HCEC 1CT (cell line): ENCODE measurements around the gene C15orf61.

Experiments used
- DNase-seq: peaks from one replicate; pipeline ENCODE4 v3.0.0-alpha.2; 2017

Gene C15orf61

GRCh38 chr15:67521029-67521782 is at the start of gene C15orf61:
C15orf61 (plus strand) TSS chr15:67521131; CDS start chr15:67521249, 118 bp downstream.
- peak; percentile 66 for DNase-seq

GRCh38 chr15:67472957-67473356 is 48.0 kb upstream of the C15orf61 start:
- peak; percentile 2 for DNase-seq

DNA sequence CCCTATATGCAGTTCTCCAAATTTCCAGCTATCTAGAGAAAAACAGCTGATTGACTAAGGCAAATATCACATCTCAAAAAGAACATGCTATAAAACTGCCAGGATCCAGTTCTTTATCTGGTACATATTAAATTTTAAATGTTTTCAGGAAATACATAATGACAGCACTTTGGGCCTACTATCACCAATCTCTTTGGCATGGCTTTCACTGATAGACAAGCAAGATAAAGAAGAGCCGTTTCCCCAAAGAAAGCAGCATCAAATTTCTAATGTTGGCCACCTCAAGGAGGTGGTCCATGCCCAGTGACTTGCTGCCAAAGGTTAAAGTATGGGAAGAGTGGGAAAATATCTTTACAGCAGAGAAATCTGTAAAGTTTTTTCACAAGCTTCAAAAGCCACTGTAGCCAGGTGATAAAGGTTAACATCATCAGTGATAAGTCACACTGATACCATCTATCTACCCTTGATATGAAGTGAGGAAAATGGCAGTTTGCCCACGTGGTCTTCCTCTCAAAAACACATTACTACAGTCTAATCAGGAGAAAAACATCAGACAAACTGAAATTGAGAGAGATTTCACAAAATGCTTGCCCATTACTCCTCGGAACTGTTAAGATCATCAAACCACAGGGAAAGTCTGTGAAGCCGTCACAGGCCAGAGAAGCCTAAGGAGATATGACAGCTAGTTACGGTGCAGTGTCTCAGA is 46.4 kb upstream of the C15orf61 start:
- DNase-seq, result no peak

DNA sequence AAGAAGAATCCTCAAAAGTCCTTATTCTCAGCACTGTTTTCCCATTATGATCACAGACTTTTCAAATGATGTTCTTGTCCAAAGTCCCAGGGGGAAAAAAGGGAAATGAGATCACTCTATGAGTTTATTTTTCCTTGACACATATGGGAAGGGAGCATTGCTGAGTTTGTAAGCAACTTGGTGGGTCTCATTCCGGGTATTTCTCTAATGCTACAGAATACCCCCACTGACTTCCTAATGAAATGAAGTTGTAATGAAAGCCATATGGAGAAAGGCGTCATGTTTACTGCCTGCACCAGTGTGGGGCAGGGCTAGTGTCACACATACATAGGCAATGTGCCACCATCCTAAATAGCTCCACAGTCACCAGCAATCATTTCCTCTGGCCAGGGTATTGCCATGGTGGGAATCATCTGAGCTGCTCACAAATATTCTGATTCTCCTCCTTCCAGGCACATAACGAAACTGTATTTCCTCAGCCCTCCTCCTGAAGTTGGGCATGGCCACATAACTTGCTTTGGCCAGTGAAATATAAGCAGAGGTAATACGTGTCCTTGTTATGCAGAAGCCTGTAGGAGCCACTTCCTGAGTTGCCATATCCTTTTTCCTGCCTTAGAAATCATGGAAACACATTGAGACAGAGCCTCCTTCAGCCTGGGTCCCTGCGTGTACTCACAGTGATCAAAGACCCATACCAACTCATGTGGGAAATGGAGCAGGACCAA is 41.0 kb upstream of the C15orf61 start:
- DNase-seq, result no peak

- DNase-seq, result no peak
Measured at GRCh38 chr15:67480741-67481140, 40.2 kb upstream of the C15orf61 start.

DNA sequence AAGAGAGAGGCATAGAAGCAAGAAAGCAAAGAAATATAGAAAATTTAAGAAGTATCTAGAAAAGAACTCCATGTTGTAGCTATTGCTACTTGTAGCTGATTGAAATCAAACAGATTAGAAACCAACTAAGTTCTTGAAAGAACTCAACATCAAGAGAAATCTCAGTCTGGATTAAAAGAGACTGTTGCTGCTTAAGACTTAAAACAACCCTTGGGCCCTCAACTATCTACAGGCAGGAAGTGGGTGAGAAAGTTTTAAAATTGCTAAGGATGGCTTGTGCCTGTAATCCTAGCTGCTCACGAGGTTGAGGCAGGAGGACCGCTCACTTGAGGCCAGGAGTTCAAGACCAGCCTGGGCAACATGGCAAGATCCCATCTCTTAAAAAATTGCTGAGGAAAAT is 39.3 kb upstream of the C15orf61 start:
- no peak for DNase-seq

GRCh38 chr15:67495585-67495984 is 25.3 kb upstream of the C15orf61 start:
- no peak for DNase-seq

- DNase-seq, result peak; percentile 23
Measured at GRCh38 chr15:67501177-67501835, 19.6 kb upstream of the C15orf61 start.

DNA sequence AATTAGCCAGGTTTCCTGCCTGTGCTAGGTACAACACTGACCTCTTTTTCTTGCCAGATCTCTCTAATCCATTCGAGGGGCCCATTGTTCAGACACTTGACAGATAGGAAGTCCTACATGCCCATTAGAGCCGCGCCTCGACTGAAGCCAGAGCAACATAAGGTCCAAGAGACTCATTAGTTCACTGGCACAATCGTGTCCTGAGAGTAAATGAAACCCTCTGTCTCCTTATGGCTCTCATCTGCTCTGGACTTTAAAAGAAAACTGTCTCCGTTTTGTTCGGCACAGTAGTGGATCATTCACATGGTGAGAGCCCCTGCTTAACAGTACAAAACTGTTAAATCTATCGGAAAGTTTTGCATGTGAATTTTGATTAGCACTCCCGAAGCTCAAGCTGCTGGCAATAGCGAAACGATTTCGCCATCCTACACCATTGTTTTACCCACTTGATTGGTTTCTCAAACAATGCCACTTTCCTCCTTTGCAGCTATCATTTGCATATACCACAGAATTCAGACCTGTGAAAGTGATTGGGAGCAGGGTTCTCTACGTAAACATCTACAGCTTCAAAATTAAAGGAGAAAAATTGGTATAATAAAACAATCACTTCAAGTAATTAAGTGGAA is 19.0 kb upstream of the C15orf61 start:
- DNase-seq, result no peak

DNA sequence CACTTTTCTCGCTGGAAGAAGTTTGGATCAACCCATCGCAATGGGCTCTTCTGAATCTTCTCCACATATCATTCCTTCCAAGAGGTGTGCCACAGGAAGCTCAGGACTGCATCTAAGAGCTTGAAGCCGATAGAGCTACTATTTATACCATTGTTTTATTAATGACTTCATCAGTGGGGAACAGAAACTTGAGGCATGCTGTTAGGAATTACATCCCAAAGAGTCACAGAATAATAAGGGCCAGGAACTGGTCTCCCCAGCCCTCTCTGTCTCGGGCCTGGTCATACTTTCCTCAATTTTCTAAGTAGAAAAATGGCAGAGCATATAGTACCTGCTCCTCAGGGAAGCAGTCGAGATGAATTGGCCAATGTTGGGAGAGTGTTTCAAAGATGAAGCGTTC is 16.9 kb upstream of the C15orf61 start:
- DNase-seq, result no peak

DNA sequence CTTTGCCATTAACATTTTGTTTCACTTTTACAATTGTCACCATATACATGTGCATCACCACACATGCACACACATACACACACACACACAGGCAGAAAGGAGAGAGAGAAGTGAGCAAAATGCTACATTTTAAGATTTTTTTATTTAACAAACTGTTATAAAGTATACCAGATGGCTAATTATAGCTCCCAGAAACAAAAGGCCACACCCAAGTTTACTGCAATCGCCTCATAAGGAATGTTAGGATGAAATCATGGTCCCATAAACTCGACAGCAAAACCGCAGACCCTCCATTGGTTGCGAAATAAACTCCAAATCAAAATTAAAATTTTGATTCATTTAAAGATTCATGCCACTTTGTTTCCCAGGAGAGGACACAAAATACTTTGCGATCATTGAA is 16.1 kb upstream of the C15orf61 start:
- DNase-seq, result no peak

GRCh38 chr15:67505675-67506572 is 15.0 kb upstream of the C15orf61 start:
- DNase-seq, result no peak

DNA sequence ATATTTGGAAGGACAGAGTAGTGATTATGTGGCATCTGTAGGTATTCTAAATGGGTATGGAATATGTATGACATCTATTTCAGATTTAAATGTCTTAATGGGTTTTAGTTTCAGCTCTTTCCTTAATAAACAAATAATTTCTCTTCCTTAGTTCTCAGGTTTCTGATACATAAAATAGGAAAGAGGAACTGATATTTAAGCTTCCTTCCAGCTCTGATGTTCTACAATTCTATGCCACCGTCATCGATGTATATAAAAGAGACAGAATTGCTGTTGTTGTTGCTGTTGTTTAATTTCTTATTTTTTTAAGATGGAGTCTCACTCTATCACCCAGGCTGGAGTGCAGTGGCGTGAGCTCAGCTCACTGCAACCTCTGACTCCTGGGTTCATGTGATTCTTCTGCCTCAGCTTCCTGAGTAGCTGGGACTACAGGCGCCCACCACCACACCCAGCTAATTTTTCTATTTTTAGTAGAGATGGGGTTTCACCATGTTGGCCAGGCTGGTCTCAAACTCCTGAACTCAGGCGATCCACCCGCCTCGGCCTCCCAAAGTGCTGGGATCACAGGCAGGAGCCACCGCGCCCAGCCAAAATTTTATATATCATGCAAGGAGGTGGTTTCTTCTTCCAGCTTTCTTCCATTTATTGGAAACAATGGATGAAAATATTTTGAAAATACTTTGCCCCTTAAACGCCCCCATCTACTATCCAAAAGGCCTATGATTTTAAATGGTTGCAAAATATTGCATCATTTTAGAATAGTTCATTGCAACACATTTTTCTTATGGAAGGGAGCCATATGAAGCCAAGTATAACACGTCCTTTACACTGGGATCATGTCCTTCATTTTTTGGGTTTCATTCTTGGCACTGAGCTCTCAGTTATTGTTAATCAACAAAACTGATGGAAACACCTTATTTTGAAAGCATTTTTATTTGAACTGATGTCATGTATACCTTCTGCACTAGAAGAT is 13.9 kb upstream of the C15orf61 start:
- DNase-seq, result peak; percentile 3

DNA sequence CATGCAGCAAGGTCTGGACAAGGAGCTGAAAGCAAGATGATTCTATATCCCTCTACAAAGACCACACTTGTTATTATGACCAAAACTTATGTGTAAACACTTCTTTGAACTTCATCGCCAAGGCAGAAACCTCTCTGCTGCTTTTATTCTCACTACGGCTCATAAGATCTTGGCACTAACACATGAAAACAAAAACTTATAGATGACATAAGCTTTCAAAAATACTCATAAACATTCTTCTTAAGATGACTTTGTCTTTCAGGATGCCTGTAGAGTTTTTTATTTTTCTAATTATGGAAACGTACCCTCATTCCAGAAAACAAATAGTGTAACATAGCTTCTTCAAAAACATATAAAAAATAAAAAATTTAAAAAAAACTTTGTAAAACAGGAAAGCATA is 12.5 kb upstream of the C15orf61 start:
- peak; percentile 6 for DNase-seq

GRCh38 chr15:67509918-67510317 is 11.0 kb upstream of the C15orf61 start:
- DNase-seq, result no peak

DNA sequence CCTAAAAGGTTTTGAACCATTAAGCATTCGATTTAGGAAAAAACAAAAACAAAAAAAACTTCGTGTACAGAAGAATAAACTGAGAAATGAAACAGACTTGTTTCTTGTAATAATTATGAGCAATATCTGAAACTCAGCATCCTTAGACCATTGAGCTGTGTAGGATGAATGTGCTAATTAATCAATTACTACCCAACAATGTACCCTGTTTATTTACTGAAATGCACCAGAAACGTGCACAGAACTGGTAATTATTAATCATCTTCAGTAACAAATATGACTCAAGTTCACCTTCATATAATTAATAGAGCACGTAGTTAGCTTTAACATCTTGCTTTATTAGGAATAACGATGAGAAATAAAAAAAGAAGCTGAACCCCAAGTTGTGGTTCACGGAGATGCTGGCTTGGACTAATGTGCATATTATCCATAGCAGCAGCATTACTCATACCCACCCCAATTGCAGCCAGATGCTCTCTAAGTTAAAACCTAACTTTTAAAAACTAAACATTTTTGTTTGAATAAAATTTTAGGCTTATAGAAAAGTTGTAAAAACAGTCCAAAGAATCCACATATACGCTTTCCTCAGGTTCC is 10.2 kb upstream of the C15orf61 start:
- peak; percentile 70 for DNase-seq

DNA sequence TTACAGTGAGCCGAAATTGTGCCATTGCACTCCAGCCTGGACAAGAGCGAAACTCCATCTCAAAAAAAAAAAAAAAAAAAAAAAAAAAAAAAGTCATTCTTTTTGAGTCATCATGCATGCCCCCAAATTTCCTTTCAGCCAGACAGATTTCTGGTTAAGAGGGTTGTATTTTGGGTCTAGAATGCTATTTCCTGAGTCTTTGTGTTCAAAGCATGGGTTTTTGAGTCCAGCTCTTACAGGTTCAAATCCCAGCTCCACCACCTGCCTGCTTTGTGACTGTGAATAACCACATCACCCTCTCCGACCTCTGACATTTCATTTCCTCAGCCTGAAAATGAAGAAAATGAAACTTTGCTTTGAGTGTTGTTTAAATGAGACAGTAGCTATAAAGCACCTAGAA is 9.3 kb upstream of the C15orf61 start:
- DNase-seq, result peak; percentile 38

DNA sequence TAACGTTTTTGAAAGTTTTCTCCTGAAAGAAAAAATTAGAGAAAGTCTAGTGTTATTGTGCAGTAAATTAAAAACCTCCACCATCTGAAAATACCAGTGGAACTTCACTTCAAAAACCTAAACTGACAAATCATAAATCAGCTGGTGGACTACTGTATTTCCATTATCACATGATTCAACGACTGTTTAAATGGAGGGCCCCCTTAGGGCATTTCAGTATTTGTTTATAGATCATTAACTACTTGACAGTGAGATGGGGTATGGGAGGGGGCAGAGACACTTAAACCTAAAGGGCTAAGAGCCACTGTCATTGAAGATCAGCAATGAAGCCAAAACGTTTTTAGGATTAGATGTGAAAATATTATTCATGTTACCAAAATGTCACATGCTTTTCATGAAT is 8.8 kb upstream of the C15orf61 start:
- DNase-seq, result no peak

- no peak for DNase-seq
Measured at GRCh38 chr15:67512933-67513714, 7.8 kb upstream of the C15orf61 start.
